Measurements from ENCODE around the gene FAM168B.

Gene FAM168B

DNA sequence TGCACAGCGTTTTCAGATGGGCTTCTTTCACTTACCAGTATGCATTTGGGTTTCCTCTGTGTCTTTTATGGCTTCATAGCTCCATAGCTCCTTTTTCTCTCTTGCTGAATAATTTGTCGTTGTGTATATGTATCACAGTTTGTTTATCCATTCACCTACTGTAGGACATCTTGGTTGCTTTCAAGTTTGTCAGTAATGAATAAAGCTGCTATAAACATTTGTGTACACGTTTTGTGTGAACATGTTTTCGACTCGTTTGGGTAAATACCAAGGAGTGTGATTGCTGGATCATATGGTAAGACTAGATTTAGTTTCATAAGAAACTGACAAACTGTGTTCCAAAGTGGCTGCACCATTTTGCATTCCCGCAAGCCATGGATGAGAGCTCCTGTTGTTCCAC is 94.7 kb downstream of the FAM168B start:
- no peak for TF ChIP-seq CTCF (IDR thresholded peaks at IDR 0.05)
